H1 (cell line): ENCODE measurements around the gene PBX3. TPM values are rescaled to one million over a fixed set of nuclear protein-coding genes. Genes with fewer than 3 reads are reported as not detected.

Source experiments
- CTCF ChIA-PET: fragments of 300-600 bp; sonication (Branson Sonifier 250); formaldehyde crosslinking; loops from one replicate; lab custom pipeline; 2021; ENCODE audit not compliant: partially characterized antibody; lab: Charles Lee
- POLR2A ChIA-PET: fragments of 300-600 bp; sonication (Branson Sonifier 250); formaldehyde crosslinking; loops from one replicate; lab custom pipeline; 2021; ENCODE audit warnings: inconsistent platforms; ENCODE audit not compliant: partially characterized antibody; lab: Charles Lee
- DNase-seq, 2 experiments: peaks; one replicate each; pipeline versions ENCODE4 v3.0.0 to v3.0.0-alpha.2; 2010 to 2022; ENCODE audit warnings: low spot score in 2 of 2, low read depth in 1 of 2, mixed read lengths in 1 of 2
- FAIRE-seq: peaks from 2 replicates; lab custom pipeline; 2011; peaks lifted over from hg19 to GRCh38; lab: Jason Lieb, UNC
- H2AFZ ChIP-seq: 2 replicates; pipeline ENCODE4 v1.8.1; 2012; ENCODE audit warnings: low read length, inconsistent platforms
- H2AK5ac ChIP-seq: 2 replicates; pipeline ENCODE4 v1.6.1; 2013; ENCODE audit warnings: low read depth, low read length
- H2BK120ac ChIP-seq: replicated peaks from 2 replicates; pipeline ENCODE3; 2013; ENCODE audit warnings: low read depth, low read length, inconsistent platforms
- H2BK12ac ChIP-seq: 2 replicates; pipeline ENCODE4 v1.6.1; 2013; ENCODE audit warnings: low read depth, low read length
- H2BK15ac ChIP-seq: 2 replicates; pipeline ENCODE4 v1.6.1; 2013; ENCODE audit warnings: low read length
- H2BK20ac ChIP-seq: 2 replicates; pipeline ENCODE4 v1.6.1; 2013; ENCODE audit warnings: low read length
- H2BK5ac ChIP-seq: 2 replicates; pipeline ENCODE4 v1.6.1; 2013; ENCODE audit warnings: low read depth, low read length
- H3K14ac ChIP-seq: 2 replicates; pipeline ENCODE4 v1.6.1; 2013; ENCODE audit warnings: inconsistent platforms; ENCODE audit not compliant: insufficient read length
- H3K18ac ChIP-seq: 2 replicates; pipeline ENCODE4 v1.6.1; 2013; ENCODE audit warnings: low read length; ENCODE audit errors: extremely low read depth
- H3K23ac ChIP-seq: 2 replicates; pipeline ENCODE4 v1.6.1; 2013; ENCODE audit warnings: inconsistent platforms; ENCODE audit not compliant: insufficient read length
- H3K23me2 ChIP-seq: 2 replicates; pipeline ENCODE4 v1.6.1; 2013; ENCODE audit warnings: low read depth, low read length
- H3K27ac ChIP-seq: 2 replicates; pipeline ENCODE4 v1.6.1; 2011; ENCODE audit warnings: low read depth, low read length, inconsistent platforms
- H3K27me3 ChIP-seq, 4 experiments: replicated peaks in 1 of 4; 1 replicate in 1 of 4; 2 replicates in 3 of 4; pipeline versions ENCODE4 v1.6.1 to v1.8.1; 2011 to 2013; ENCODE audit warnings: low read length in 3 of 4, mild to moderate bottlenecking in 3 of 4, inconsistent platforms in 2 of 4, mixed read lengths in 2 of 4, moderate library complexity in 1 of 4; ENCODE audit not compliant: control insufficient read depth in 3 of 4, insufficient read depth in 3 of 4; ENCODE audit errors: extremely low read depth in 1 of 4
- H3K36me3 ChIP-seq, 4 experiments: 2 replicates each; pipeline versions ENCODE4 v1.6.1 to v1.8.1; 2011 to 2013; ENCODE audit warnings: mild to moderate bottlenecking in 4 of 4, low read length in 3 of 4, moderate library complexity in 2 of 4, control low read depth in 1 of 4, inconsistent platforms in 1 of 4; ENCODE audit not compliant: insufficient read depth in 4 of 4, control insufficient read depth in 2 of 4
- H3K4ac ChIP-seq: replicated peaks from 2 replicates; pipeline ENCODE3; 2013; ENCODE audit warnings: low read length, low read depth, mixed read lengths, inconsistent platforms; ENCODE audit not compliant: insufficient read length
- H3K4me1 ChIP-seq, 4 experiments: replicated peaks in 1 of 4; 1 replicate in 1 of 4; 2 replicates in 3 of 4; pipeline versions ENCODE4 v1.6.1 to v1.8.1; 2011 to 2013; ENCODE audit warnings: low read length in 3 of 4, inconsistent platforms in 2 of 4, mixed read lengths in 1 of 4; ENCODE audit not compliant: insufficient read depth in 4 of 4, control insufficient read depth in 3 of 4
- H3K4me2 ChIP-seq, 2 experiments: 2 replicates each; pipeline versions ENCODE4 v1.6.1 to v1.8.1; 2011 to 2013; ENCODE audit warnings: low read depth in 2 of 2, low read length in 2 of 2, control low read depth in 1 of 2, inconsistent platforms in 1 of 2, mild to moderate bottlenecking in 1 of 2; ENCODE audit not compliant: insufficient read depth in 1 of 2
- H3K4me3 ChIP-seq, 4 experiments: fragments of 200-600, 300-600 bp in 1 of 4; sonication (generic), shearing (Covaris generic), sonication (Bioruptor Twin) in 1 of 4; 2 replicates each; pipeline versions ENCODE4 v1.5.1 to v1.8.1; 2011 to 2016; ENCODE audit warnings: low read length in 4 of 4, low read depth in 3 of 4, control low read depth in 2 of 4, inconsistent platforms in 2 of 4, mild to moderate bottlenecking in 2 of 4, mixed read lengths in 1 of 4, moderate library complexity in 1 of 4; ENCODE audit not compliant: insufficient read depth in 2 of 4; ENCODE audit errors: extremely low read depth in 1 of 4
- H3K56ac ChIP-seq: replicated peaks from 2 replicates; pipeline ENCODE3; 2013; ENCODE audit warnings: low read depth, mild to moderate bottlenecking, mixed read lengths, low read length, inconsistent platforms; ENCODE audit not compliant: insufficient read length
- H3K79me1 ChIP-seq: 2 replicates; pipeline ENCODE4 v1.6.1; 2013; ENCODE audit warnings: low read depth, low read length, control low read depth
- H3K79me2 ChIP-seq, 2 experiments: 2 replicates each; pipeline versions ENCODE4 v1.6.1 to v1.8.1; 2012 to 2013; ENCODE audit warnings: low read length in 2 of 2, mild to moderate bottlenecking in 2 of 2, inconsistent platforms in 1 of 2; ENCODE audit not compliant: insufficient read depth in 2 of 2, control insufficient read depth in 1 of 2
- H3K9ac ChIP-seq, 4 experiments: replicated peaks in 1 of 4; 1 replicate in 1 of 4; 2 replicates in 3 of 4; pipeline versions ENCODE4 v1.6.1 to v1.8.1; 2011 to 2013; ENCODE audit warnings: low read depth in 3 of 4, low read length in 3 of 4, control low read depth in 2 of 4, mild to moderate bottlenecking in 2 of 4, moderate library complexity in 2 of 4, inconsistent platforms in 1 of 4; ENCODE audit errors: extremely low read depth in 1 of 4
- H3K9me3 ChIP-seq, 2 experiments: 2 replicates each; pipeline versions ENCODE4 v1.6.1 to v1.8.1; 2012 to 2013; ENCODE audit warnings: mild to moderate bottlenecking in 2 of 2, moderate library complexity in 2 of 2, control low read depth in 1 of 2, inconsistent platforms in 1 of 2, low read depth in 1 of 2, low read length in 1 of 2, mixed read lengths in 1 of 2; ENCODE audit not compliant: insufficient read depth in 2 of 2
- H4K20me1 ChIP-seq, 2 experiments: replicated peaks in 1 of 2; 2 replicates each; pipeline versions ENCODE3 to v1.8.1; 2011 to 2013; ENCODE audit warnings: inconsistent platforms in 2 of 2, low read length in 2 of 2, mild to moderate bottlenecking in 1 of 2; ENCODE audit not compliant: insufficient read depth in 2 of 2, control insufficient read depth in 1 of 2
- H4K5ac ChIP-seq: 2 replicates; pipeline ENCODE4 v1.6.1; 2013; ENCODE audit warnings: low read length, low read depth, mixed read lengths, inconsistent platforms; ENCODE audit not compliant: insufficient read length
- H4K8ac ChIP-seq: 2 replicates; pipeline ENCODE4 v1.8.0; 2013; ENCODE audit warnings: mild to moderate bottlenecking, moderate library complexity, low read length, inconsistent platforms; ENCODE audit not compliant: insufficient read depth; ENCODE audit errors: extremely low read depth
- H4K91ac ChIP-seq: replicated peaks from 2 replicates; pipeline ENCODE3; 2013; ENCODE audit warnings: low read length, mixed read lengths, inconsistent platforms; ENCODE audit not compliant: insufficient read length
- CREB1 ChIP-seq: IDR thresholded peaks from 2 replicates; pipeline ENCODE4 v1.6.1; 2012; ENCODE audit warnings: inconsistent platforms
- PHF8 ChIP-seq: fragments of 200-600 bp; sonication (generic); conservative IDR thresholded peaks from 2 replicates; pipeline ENCODE4 v1.7.1; 2012; ENCODE audit warnings: low read depth, mild to moderate bottlenecking, inconsistent platforms, low read length, moderate library complexity
- RFX5 ChIP-seq: IDR thresholded peaks from 2 replicates; pipeline ENCODE4 v1.6.1; 2011; ENCODE audit warnings: low read depth, low read length, improper control_type of control experiment, borderline replicate concordance
- RXRA ChIP-seq: IDR thresholded peaks from 2 replicates; pipeline ENCODE4 v1.6.1; 2011; ENCODE audit warnings: low read depth, mild to moderate bottlenecking, low read length, moderate library complexity; ENCODE audit not compliant: insufficient read depth
- SP1 ChIP-seq: IDR thresholded peaks from 2 replicates; pipeline ENCODE4 v1.6.1; 2011; ENCODE audit warnings: low read depth, low read length
- SP2 ChIP-seq: IDR thresholded peaks from 2 replicates; pipeline ENCODE4 v1.6.1; 2012; ENCODE audit warnings: mild to moderate bottlenecking, low read length, inconsistent platforms
- TBP ChIP-seq: IDR thresholded peaks from 2 replicates; pipeline ENCODE4 v1.6.1; 2011; ENCODE audit warnings: low read depth, low read length, improper control_type of control experiment
- TEAD4 ChIP-seq: IDR thresholded peaks from 2 replicates; pipeline ENCODE4 v1.6.1; 2012; ENCODE audit warnings: low read depth, low read length, inconsistent platforms, mixed read lengths
- ZNF274 ChIP-seq: IDR thresholded peaks from 2 replicates; pipeline ENCODE4 v1.7.0; 2012; ENCODE audit warnings: low read length, borderline replicate concordance; ENCODE audit errors: extremely low read depth
- WGBS, 2 experiments: shearing (Covaris generic) in 1 of 2; methylation state at CpG; one replicate each; pipeline versions ENCODE4 v1.1.6 to v1.1.7; 2013 to 2015; ENCODE audit warnings: low lambda C conversion rate in 2 of 2, mixed read lengths in 2 of 2, inconsistent platforms in 1 of 2, low coverage in 1 of 2, missing lambda C conversion rate in 1 of 2; ENCODE audit not compliant: insufficient replicate concordance in 2 of 2, insufficient coverage in 1 of 2, insufficient read length in 1 of 2; ENCODE audit errors: extremely low coverage in 1 of 2, missing lambda C conversion rate in 1 of 2; 5-methylcytosine and 5-hydroxymethylcytosine counted together
- polyA plus RNA-seq, 7 experiments: library from polyadenylated mRNA; depleted of rRNA in 3 of 7; stranded (reverse) in 5 of 7; unstranded in 2 of 7; fragments of >200 nt in 5 of 7; fragments of 200-250 nt in 2 of 7; gene quantifications; 1 replicate in 5 of 7; 2 replicates in 1 of 7; 4 replicates in 1 of 7; pipeline versions ENCODE4 v1.2.1 to v1.2.3, GENCODE V29; 2011 to 2013; ENCODE audit warnings: missing spikeins in 2 of 7, mixed read lengths in 2 of 7
- total RNA-seq: library from RNA; stranded (reverse); fragmentation: NEBNext Ultra II Directional; extraction: Animal tissue kit (Norgen Biotek cat#: 25700); gene quantifications from 2 replicates; pipeline ENCODE4 v1.2.1, GENCODE V29; 2021

The PBX3 gene
- total and polyA plus RNA-seq, 2 of the 8 experiments (the other 6 are each of a cell fraction or from before 2014, with no cell fraction given) = 22.7 to 44.3 TPM

- Histone ChIP-seq H3K14ac (no peak overlapping the region), H3K56ac (no peak overlapping the region), H3K36me3 (no peaks in the 10 kb centered on the region; a peak in 1 of 8 replicates), H4K91ac (no peak overlapping the region), H4K8ac (no peak overlapping the region), H2BK5ac (no peak overlapping the region), H3K4me1 (peaks cover 2 to 21% (median 10%) of the 10 kb centered on the region in 4 experiments; a peak in 6 of 7 replicates), H3K79me1 (no peaks in the 10 kb centered on the region; the same call in 1 of the 2 replicates), H3K27ac (no peak overlapping the region), H3K23me2 (no peaks in the 10 kb centered on the region), H2BK20ac (no peak overlapping the region), H3K18ac (no peak overlapping the region), H2BK15ac (no peak overlapping the region), H3K27me3 (no peaks in the 10 kb centered on the region), H4K20me1 (no peaks in the 10 kb centered on the region), H2BK12ac (no peak overlapping the region), H3K79me2 (peaks cover 0 to 85% of the 10 kb centered on the region in 2 experiments; a peak in 3 of 4 replicates), H4K5ac (no peak overlapping the region), H2BK120ac (no peak overlapping the region), H3K23ac (no peak overlapping the region), H2AK5ac (no peak overlapping the region), H3K4ac (no peak overlapping the region), H3K9ac (no peak overlapping the region), H2AFZ (no peak overlapping the region), H3K4me3 (no peak overlapping the region), H3K9me3 (no peaks in the 10 kb centered on the region), H3K4me2 (no peak overlapping the region)
- FAIRE-seq = no peak
- ChIA-PET POLR2A (no interaction called here), CTCF (interaction anchor here (0.8 kb wide), 1 partner anchor 18 kb away, joined by 3 read pairs; no protein-coding TSS in a partner anchor)
- TF ChIP-seq TEAD4 (no peak), CREB1 (no peak), SP1 (no peak), RFX5 (no peak), RXRA (no peak), TBP (no peak), SP2 (no peak), ZNF274 (no peak), PHF8 (no peak)
- WGBS, 2 experiments = 100% methylated on average over 1 of the region's 1 CpG; no CpG with 5 or more reads in 1 of the 2 experiments
- no peak for DNase-seq
These were observed 95.1 kb downstream of the PBX3 start for GRCh38 chr9:125842242-125842641.
